ENCODE measurements around the gene ANXA6.
A peak's percentile ranks its signal among the peaks of the same experiment; 100 is the strongest.

Gene ANXA6

GRCh38 chr5:151076616-151077015 is 81.0 kb downstream of the ANXA6 start:
- DNase-seq: no peak
- H3K4me1 Mint-ChIP-seq (ENCODE audit: low read depth): peaks cover 80% of the 10 kb centered on the region
- H3K4me3 Mint-ChIP-seq: peak overlapping the region; percentile 81
- H3K36me3 Mint-ChIP-seq (ENCODE audit: low read depth): peaks cover 90% of the 10 kb centered on the region
- no peaks in the 10 kb centered on the region for H3K27me3 Mint-ChIP-seq
- peak overlapping the region; percentile 96 for H3K27ac Mint-ChIP-seq
- no peaks in the 10 kb centered on the region for H3K9me3 Mint-ChIP-seq

GRCh38 chr5:151075698-151076331 is 81.8 kb downstream of the ANXA6 start:
- H3K4me1 Mint-ChIP-seq (ENCODE audit: low read depth): peaks cover 87% of the 10 kb centered on the region
- no peaks in the 10 kb centered on the region for H3K9me3 Mint-ChIP-seq
- peak overlapping the region; percentile 96 for H3K27ac Mint-ChIP-seq
- H3K27me3 Mint-ChIP-seq: no peaks in the 10 kb centered on the region
- peak overlapping the region; percentile 81 for H3K4me3 Mint-ChIP-seq
- H3K36me3 Mint-ChIP-seq (ENCODE audit: low read depth): peaks cover 93% of the 10 kb centered on the region
- DNase-seq: peak; percentile 51

- H3K27ac Mint-ChIP-seq: peak overlapping the region; percentile 80
- no peak overlapping the region for H3K4me3 Mint-ChIP-seq
- peaks cover 94% of the 10 kb centered on the region for H3K4me1 Mint-ChIP-seq (ENCODE audit: low read depth)
- no peaks in the 10 kb centered on the region for H3K27me3 Mint-ChIP-seq
- H3K36me3 Mint-ChIP-seq (ENCODE audit: low read depth): peaks cover 96% of the 10 kb centered on the region
- no peaks in the 10 kb centered on the region for H3K9me3 Mint-ChIP-seq
- no peak for DNase-seq
These were observed 83.0 kb downstream of the ANXA6 start for GRCh38 chr5:151074557-151074956.

- Mint-ChIP-seq H3K27me3 (no peaks in the 10 kb centered on the region), H3K27ac (peak overlapping the region; percentile 33)
These were observed 84.3 kb downstream of the ANXA6 start for GRCh38 chr5:151073280-151073679.

GRCh38 chr5:151072630-151073025 is 85.0 kb downstream of the ANXA6 start:
- no peaks in the 10 kb centered on the region for H3K27me3 Mint-ChIP-seq
- H3K4me1 Mint-ChIP-seq (ENCODE audit: low read depth): peaks cover 94% of the 10 kb centered on the region
- H3K27ac Mint-ChIP-seq: peak overlapping the region; percentile 78
- H3K4me3 Mint-ChIP-seq: no peak overlapping the region
- no peaks in the 10 kb centered on the region for H3K9me3 Mint-ChIP-seq
- H3K36me3 Mint-ChIP-seq (ENCODE audit: low read depth): peaks cover 95% of the 10 kb centered on the region
- DNase-seq: no peak

More at GRCh38 chr5:151073280-151073679, 84.3 kb downstream of the ANXA6 start:
- no peak overlapping the region for H3K4me3 Mint-ChIP-seq
- peaks cover 95% of the 10 kb centered on the region for H3K36me3 Mint-ChIP-seq (ENCODE audit: low read depth)
- DNase-seq: no peak
- no peaks in the 10 kb centered on the region for H3K9me3 Mint-ChIP-seq
- H3K4me1 Mint-ChIP-seq (ENCODE audit: low read depth): peaks cover 94% of the 10 kb centered on the region

GRCh38 chr5:151071848-151072629 is 85.5 kb downstream of the ANXA6 start:
- peaks cover 95% of the 10 kb centered on the region for H3K36me3 Mint-ChIP-seq (ENCODE audit: low read depth)
- no peaks in the 10 kb centered on the region for H3K9me3 Mint-ChIP-seq
- H3K4me1 Mint-ChIP-seq (ENCODE audit: low read depth): peaks cover 94% of the 10 kb centered on the region
- no peaks in the 10 kb centered on the region for H3K27me3 Mint-ChIP-seq
- no peak for DNase-seq
- H3K27ac Mint-ChIP-seq: peak overlapping the region; percentile 78
- no peak overlapping the region for H3K4me3 Mint-ChIP-seq

GRCh38 chr5:151071021-151071420 is 86.6 kb downstream of the ANXA6 start:
- DNase-seq: no peak
- Mint-ChIP-seq H3K27ac (peak overlapping the region; percentile 68), H3K9me3 (no peaks in the 10 kb centered on the region), H3K36me3 (ENCODE audit: low read depth) (peaks cover 95% of the 10 kb centered on the region), H3K4me1 (ENCODE audit: low read depth) (peaks cover 94% of the 10 kb centered on the region), H3K4me3 (no peak overlapping the region), H3K27me3 (no peaks in the 10 kb centered on the region)

GRCh38 chr5:151070449-151070848 is 87.1 kb downstream of the ANXA6 start:
- H3K9me3 Mint-ChIP-seq: no peaks in the 10 kb centered on the region
- H3K36me3 Mint-ChIP-seq (ENCODE audit: low read depth): peaks cover 94% of the 10 kb centered on the region
- peak overlapping the region; percentile 79 for H3K27ac Mint-ChIP-seq
- H3K4me3 Mint-ChIP-seq: no peak overlapping the region
- no peak for DNase-seq
- H3K27me3 Mint-ChIP-seq: no peaks in the 10 kb centered on the region
- peaks cover 94% of the 10 kb centered on the region for H3K4me1 Mint-ChIP-seq (ENCODE audit: low read depth)

- no peaks in the 10 kb centered on the region for H3K9me3 Mint-ChIP-seq
- DNase-seq: peak; percentile 72
- H3K4me3 Mint-ChIP-seq: peak overlapping the region; percentile 64
- H3K27me3 Mint-ChIP-seq: no peaks in the 10 kb centered on the region
- peaks cover 97% of the 10 kb centered on the region for H3K36me3 Mint-ChIP-seq (ENCODE audit: low read depth)
- H3K4me1 Mint-ChIP-seq (ENCODE audit: low read depth): peaks cover 99% of the 10 kb centered on the region
- H3K27ac Mint-ChIP-seq: peak overlapping the region; percentile 92
These were observed 89.0 kb downstream of the ANXA6 start for GRCh38 chr5:151068433-151069197.

GRCh38 chr5:151067632-151068432 is 89.7 kb downstream of the ANXA6 start:
- H3K36me3 Mint-ChIP-seq (ENCODE audit: low read depth): peaks cover 97% of the 10 kb centered on the region
- no peaks in the 10 kb centered on the region for H3K27me3 Mint-ChIP-seq
- no peak for DNase-seq
- H3K4me1 Mint-ChIP-seq (ENCODE audit: low read depth): peaks cover 100% of the 10 kb centered on the region
- no peaks in the 10 kb centered on the region for H3K9me3 Mint-ChIP-seq
- H3K27ac Mint-ChIP-seq: peak overlapping the region; percentile 92
- H3K4me3 Mint-ChIP-seq: peak overlapping the region; percentile 64

- DNase-seq: no peak
- peak overlapping the region; percentile 64 for H3K4me3 Mint-ChIP-seq
These were observed 90.7 kb downstream of the ANXA6 start for GRCh38 chr5:151066920-151067319.

GRCh38 chr5:151065609-151066008 is 92.0 kb downstream of the ANXA6 start:
- peaks cover 97% of the 10 kb centered on the region for H3K36me3 Mint-ChIP-seq (ENCODE audit: low read depth)
- no peaks in the 10 kb centered on the region for H3K9me3 Mint-ChIP-seq
- H3K4me1 Mint-ChIP-seq (ENCODE audit: low read depth): peaks cover 100% of the 10 kb centered on the region
- no peak for DNase-seq
- peak overlapping the region; percentile 24 for H3K4me3 Mint-ChIP-seq
- H3K27me3 Mint-ChIP-seq: no peaks in the 10 kb centered on the region
- H3K27ac Mint-ChIP-seq: peak overlapping the region; percentile 92

More at GRCh38 chr5:151066920-151067319, 90.7 kb downstream of the ANXA6 start:
- no peaks in the 10 kb centered on the region for H3K27me3 Mint-ChIP-seq
- peaks cover 100% of the 10 kb centered on the region for H3K4me1 Mint-ChIP-seq (ENCODE audit: low read depth)
- peaks cover 97% of the 10 kb centered on the region for H3K36me3 Mint-ChIP-seq (ENCODE audit: low read depth)
- no peaks in the 10 kb centered on the region for H3K9me3 Mint-ChIP-seq
- H3K27ac Mint-ChIP-seq: peak overlapping the region; percentile 92

- Mint-ChIP-seq H3K4me3 (no peak overlapping the region), H3K4me1 (ENCODE audit: low read depth) (peaks cover 100% of the 10 kb centered on the region), H3K36me3 (ENCODE audit: low read depth) (peaks cover 97% of the 10 kb centered on the region)
These were observed 92.6 kb downstream of the ANXA6 start for GRCh38 chr5:151064916-151065499.

More at GRCh38 chr5:151064916-151065499, 92.6 kb downstream of the ANXA6 start:
- H3K9me3 Mint-ChIP-seq: no peaks in the 10 kb centered on the region
- no peaks in the 10 kb centered on the region for H3K27me3 Mint-ChIP-seq
- no peak for DNase-seq
- peak overlapping the region; percentile 92 for H3K27ac Mint-ChIP-seq
